SK-N-SH treated with all-trans-retinoic acid at 6 μM for 48 hours (cell line): ENCODE data around the gene POU3F2.

Experiments used
- ARNTL ChIP-seq: fragments of 450-650 bp; formaldehyde crosslinking; IDR thresholded peaks from 2 replicates; pipeline ENCODE4 v1.5.0; 2020; ENCODE audit warnings: low read depth, mild to moderate bottlenecking, moderate library complexity, borderline replicate concordance
- BACH2 ChIP-seq: fragments of 250-450 bp; sonication (Bioruptor Pico); IDR thresholded peaks from 2 replicates; pipeline ENCODE4 v1.9.0; 2021; ENCODE audit warnings: mild to moderate bottlenecking, borderline replicate concordance
- ESRRG ChIP-seq: fragments of 250-450 bp; sonication (Bioruptor Pico); IDR thresholded peaks from 2 replicates; pipeline ENCODE4 v1.6.1; 2021; ENCODE audit warnings: mild to moderate bottlenecking
- PPARA ChIP-seq: fragments of 250-450 bp; sonication (Bioruptor Pico); IDR thresholded peaks from 2 replicates; pipeline ENCODE4 v1.5.0; 2020; ENCODE audit warnings: mild to moderate bottlenecking, borderline replicate concordance
- RARB ChIP-seq: fragments of 250-450 bp; sonication (Bioruptor Pico); IDR thresholded peaks from 2 replicates; pipeline ENCODE4 v1.8.0; 2021; ENCODE audit warnings: mild to moderate bottlenecking, moderate library complexity
- ZFP3 ChIP-seq: fragments of 250-450 bp; sonication (Bioruptor Pico); IDR thresholded peaks from 2 replicates; pipeline ENCODE4 v1.5.0; 2020; ENCODE audit warnings: mild to moderate bottlenecking, moderate library complexity
- ZFP30 ChIP-seq: fragments of 450-650 bp; formaldehyde crosslinking; IDR thresholded peaks from 2 replicates; pipeline ENCODE4 v1.5.0; 2022; ENCODE audit warnings: mild to moderate bottlenecking, moderate library complexity
- TF ChIP-seq, protein P1 (sequence below): fragments of 250-450 bp; sonication (Bioruptor Pico); IDR thresholded peaks from 2 replicates; pipeline ENCODE4 v1.8.0; 2020; ENCODE audit warnings: mild to moderate bottlenecking, moderate library complexity, borderline replicate concordance
- TF ChIP-seq, protein P2 (sequence below): fragments of 250-450 bp; sonication (Bioruptor Pico); IDR thresholded peaks from 2 replicates; pipeline ENCODE4 v1.5.1; 2021; ENCODE audit warnings: mild to moderate bottlenecking, moderate library complexity

DNA sequence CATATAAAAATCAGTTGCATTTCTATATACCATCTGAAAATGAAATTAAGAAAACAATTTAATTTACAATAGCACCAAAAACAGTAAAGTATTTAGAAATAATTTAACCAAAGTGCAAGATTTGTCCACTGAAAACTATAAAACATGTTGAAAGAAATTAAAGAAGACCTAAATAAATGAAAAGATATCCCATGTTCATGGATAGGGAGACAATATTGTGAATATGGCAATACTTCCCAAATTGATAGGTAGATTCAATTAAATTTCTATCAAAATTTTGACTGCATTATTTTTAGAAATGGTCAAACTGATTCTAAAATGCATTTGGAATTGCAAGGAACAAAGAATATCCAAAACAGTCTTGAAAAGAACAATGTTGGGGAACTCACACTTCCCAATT, 17.6 kb upstream of the POU3F2 start:
- TF ChIP-seq BACH2 (CRISPR knock-in tag) (no peak), RARB (CRISPR knock-in tag) (no peak), ARNTL (CRISPR knock-in tag) (no peak), ZFP3 (CRISPR knock-in tag) (no peak), ZFP30 (CRISPR knock-in tag) (no peak), PPARA (CRISPR knock-in tag) (no peak), ESRRG (no peak)
- TF ChIP-seq, protein P1, sequence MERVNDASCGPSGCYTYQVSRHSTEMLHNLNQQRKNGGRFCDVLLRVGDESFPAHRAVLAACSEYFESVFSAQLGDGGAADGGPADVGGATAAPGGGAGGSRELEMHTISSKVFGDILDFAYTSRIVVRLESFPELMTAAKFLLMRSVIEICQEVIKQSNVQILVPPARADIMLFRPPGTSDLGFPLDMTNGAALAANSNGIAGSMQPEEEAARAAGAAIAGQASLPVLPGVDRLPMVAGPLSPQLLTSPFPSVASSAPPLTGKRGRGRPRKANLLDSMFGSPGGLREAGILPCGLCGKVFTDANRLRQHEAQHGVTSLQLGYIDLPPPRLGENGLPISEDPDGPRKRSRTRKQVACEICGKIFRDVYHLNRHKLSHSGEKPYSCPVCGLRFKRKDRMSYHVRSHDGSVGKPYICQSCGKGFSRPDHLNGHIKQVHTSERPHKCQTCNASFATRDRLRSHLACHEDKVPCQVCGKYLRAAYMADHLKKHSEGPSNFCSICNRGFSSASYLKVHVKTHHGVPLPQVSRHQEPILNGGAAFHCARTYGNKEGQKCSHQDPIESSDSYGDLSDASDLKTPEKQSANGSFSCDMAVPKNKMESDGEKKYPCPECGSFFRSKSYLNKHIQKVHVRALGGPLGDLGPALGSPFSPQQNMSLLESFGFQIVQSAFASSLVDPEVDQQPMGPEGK: no peak
- TF ChIP-seq, protein P2, sequence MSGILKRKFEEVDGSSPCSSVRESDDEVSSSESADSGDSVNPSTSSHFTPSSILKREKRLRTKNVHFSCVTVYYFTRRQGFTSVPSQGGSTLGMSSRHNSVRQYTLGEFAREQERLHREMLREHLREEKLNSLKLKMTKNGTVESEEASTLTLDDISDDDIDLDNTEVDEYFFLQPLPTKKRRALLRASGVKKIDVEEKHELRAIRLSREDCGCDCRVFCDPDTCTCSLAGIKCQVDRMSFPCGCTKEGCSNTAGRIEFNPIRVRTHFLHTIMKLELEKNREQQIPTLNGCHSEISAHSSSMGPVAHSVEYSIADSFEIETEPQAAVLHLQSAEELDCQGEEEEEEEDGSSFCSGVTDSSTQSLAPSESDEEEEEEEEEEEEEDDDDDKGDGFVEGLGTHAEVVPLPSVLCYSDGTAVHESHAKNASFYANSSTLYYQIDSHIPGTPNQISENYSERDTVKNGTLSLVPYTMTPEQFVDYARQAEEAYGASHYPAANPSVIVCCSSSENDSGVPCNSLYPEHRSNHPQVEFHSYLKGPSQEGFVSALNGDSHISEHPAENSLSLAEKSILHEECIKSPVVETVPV (CRISPR knock-in tag): no peak
